ENCODE measurements around the gene HORMAD2. TPM values are rescaled to one million over a fixed set of nuclear protein-coding genes. Genes with fewer than 3 reads are reported as not detected.

Gene HORMAD2
- total RNA-seq, 1 donor from 2014 or later: not detected

GRCh38 chr22:30187094-30187493, 106.8 kb downstream of the HORMAD2 start:
- TF ChIP-seq, protein P1, sequence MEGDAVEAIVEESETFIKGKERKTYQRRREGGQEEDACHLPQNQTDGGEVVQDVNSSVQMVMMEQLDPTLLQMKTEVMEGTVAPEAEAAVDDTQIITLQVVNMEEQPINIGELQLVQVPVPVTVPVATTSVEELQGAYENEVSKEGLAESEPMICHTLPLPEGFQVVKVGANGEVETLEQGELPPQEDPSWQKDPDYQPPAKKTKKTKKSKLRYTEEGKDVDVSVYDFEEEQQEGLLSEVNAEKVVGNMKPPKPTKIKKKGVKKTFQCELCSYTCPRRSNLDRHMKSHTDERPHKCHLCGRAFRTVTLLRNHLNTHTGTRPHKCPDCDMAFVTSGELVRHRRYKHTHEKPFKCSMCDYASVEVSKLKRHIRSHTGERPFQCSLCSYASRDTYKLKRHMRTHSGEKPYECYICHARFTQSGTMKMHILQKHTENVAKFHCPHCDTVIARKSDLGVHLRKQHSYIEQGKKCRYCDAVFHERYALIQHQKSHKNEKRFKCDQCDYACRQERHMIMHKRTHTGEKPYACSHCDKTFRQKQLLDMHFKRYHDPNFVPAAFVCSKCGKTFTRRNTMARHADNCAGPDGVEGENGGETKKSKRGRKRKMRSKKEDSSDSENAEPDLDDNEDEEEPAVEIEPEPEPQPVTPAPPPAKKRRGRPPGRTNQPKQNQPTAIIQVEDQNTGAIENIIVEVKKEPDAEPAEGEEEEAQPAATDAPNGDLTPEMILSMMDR (IDR thresholded peaks at IDR 0.05; ENCODE audit: unreplicated experiment): no peak
- Mint-ChIP-seq H3K9me3 (ENCODE audit: unreplicated experiment) (no peaks in the 10 kb centered on the region), H3K27me3 (ENCODE audit: unreplicated experiment) (peaks cover 2% of the 10 kb centered on the region), H3K4me1 (ENCODE audit: unreplicated experiment) (peaks cover under 1% of the 10 kb centered on the region), H3K27ac (ENCODE audit: unreplicated experiment) (no peak overlapping the region), H3K36me3 (ENCODE audit: low read depth, unreplicated experiment) (no peaks in the 10 kb centered on the region), H3K4me3 (ENCODE audit: unreplicated experiment) (no peak overlapping the region)
- no peak for DNase-seq (ENCODE audit: low spot score)

DNA sequence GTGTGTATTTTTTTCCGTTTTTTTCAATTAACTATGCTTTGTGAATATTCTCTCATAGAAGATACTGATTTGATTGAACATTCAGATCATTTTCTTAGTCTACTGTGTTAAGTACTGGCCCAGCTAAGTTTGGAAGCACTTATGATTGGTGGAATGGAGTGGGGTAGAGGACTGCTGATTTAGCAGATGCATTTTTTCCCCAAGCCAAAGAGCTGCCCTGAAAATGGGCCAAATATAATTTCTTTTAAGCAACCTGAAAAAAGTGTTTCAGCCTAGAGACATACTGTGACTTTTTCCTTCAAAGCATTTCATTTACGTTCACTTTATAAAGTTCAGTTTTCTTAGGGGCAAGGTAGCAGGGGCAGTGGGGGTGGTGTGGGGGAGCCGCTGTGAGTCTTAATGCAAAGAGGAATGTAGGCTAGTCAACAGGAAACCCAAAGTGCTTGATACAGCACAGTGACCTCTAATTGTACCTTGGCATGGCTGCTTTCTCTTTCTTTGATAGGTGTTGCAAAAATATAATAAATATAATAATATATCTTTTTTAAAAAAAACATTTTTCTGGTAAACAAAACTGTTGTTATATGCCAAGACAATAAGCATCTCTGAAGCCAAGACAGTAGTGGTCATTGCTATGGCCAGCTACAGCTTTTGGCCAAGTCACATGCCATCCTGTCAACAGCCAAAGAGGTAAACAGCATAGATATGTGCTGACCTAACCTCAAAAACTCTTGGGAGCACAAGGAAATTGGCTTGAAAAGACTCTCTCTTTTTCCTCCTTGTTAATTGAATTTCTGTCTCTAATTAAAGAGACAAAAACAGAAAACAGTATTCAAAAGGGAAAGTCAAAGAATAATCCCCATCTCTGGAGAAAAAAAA, 107.5 kb downstream of the HORMAD2 start:
- Mint-ChIP-seq H3K9me3 (ENCODE audit: unreplicated experiment) (no peaks in the 10 kb centered on the region), H3K27me3 (ENCODE audit: unreplicated experiment) (peaks cover 2% of the 10 kb centered on the region), H3K27ac (ENCODE audit: unreplicated experiment) (no peak overlapping the region), H3K4me1 (ENCODE audit: unreplicated experiment) (peaks cover 3% of the 10 kb centered on the region), H3K4me3 (ENCODE audit: unreplicated experiment) (no peak overlapping the region), H3K36me3 (ENCODE audit: low read depth, unreplicated experiment) (no peaks in the 10 kb centered on the region)
- DNase-seq (ENCODE audit: low spot score): no peak
- TF ChIP-seq, protein P1 (IDR thresholded peaks at IDR 0.05; ENCODE audit: unreplicated experiment): no peak

GRCh38 chr22:30188911-30189310, 108.6 kb downstream of the HORMAD2 start:
- Mint-ChIP-seq H3K27ac (ENCODE audit: unreplicated experiment) (no peak overlapping the region), H3K4me1 (ENCODE audit: unreplicated experiment) (peaks cover 3% of the 10 kb centered on the region), H3K9me3 (ENCODE audit: unreplicated experiment) (no peaks in the 10 kb centered on the region), H3K36me3 (ENCODE audit: low read depth, unreplicated experiment) (no peaks in the 10 kb centered on the region), H3K4me3 (ENCODE audit: unreplicated experiment) (no peak overlapping the region), H3K27me3 (ENCODE audit: unreplicated experiment) (peaks cover 2% of the 10 kb centered on the region)
- no peak for DNase-seq (ENCODE audit: low spot score)
- TF ChIP-seq, protein P1 (IDR thresholded peaks at IDR 0.05; ENCODE audit: unreplicated experiment): no peak

DNA sequence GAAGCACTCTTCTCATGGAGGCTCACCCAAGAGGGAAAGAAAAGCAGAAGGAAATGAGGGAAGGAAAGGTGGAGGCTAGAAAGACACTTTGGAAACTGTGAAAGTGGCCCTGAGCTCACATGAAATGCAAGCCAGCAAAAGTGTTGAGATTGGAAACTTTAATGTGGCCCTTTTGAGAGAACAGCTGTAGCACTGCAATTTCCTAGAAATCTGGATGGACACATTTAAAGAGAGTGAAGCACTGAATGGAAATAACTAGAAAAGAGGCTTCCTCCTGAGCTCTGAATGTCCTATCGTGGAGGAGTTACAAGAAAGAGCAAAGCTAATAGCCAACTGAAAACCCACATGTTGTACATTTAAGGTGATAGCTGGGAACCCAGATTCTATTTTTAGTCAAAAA, 110.3 kb downstream of the HORMAD2 start:
- peaks cover 7% of the 10 kb centered on the region for H3K4me1 Mint-ChIP-seq (ENCODE audit: unreplicated experiment)
- no peaks in the 10 kb centered on the region for H3K9me3 Mint-ChIP-seq (ENCODE audit: unreplicated experiment)
- no peak overlapping the region for H3K4me3 Mint-ChIP-seq (ENCODE audit: unreplicated experiment)
- H3K36me3 Mint-ChIP-seq (ENCODE audit: low read depth, unreplicated experiment): no peaks in the 10 kb centered on the region
- no peak overlapping the region for H3K27ac Mint-ChIP-seq (ENCODE audit: unreplicated experiment)
- DNase-seq (ENCODE audit: low spot score): no peak
- TF ChIP-seq, protein P1 (IDR thresholded peaks at IDR 0.05; ENCODE audit: unreplicated experiment): no peak
- H3K27me3 Mint-ChIP-seq (ENCODE audit: unreplicated experiment): peaks cover 2% of the 10 kb centered on the region

DNA sequence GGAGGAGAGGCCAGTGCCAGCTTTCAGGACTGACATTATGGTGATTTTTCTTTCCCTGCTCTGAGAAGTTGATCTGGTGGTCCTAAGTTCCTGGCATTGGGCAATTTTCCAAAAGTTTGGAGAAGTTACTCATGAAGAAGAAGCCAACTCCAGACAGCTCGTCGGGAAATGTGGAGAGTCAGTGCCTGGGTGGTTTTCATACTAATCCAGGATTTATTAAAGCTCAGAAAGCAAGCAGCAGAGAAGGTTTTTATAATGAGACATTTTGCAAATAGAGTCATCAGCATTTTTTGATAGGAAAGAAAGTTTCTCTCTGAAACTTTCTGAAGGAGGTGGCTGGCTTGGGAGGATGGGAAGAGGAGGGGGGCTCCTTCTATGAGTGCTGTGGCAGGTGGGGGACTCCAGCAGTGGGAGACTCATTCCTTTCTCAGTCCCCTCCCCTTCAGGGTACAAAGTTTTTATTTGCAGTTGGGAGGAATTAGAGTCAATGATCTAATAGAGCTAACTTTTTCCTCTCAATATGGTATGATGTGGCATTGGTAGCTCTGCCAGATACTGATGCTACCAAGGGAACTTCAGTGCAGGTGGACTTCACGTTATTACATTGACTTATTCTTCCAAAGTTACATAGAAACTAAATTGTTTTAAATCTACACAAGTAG, 110.9 kb downstream of the HORMAD2 start:
- Mint-ChIP-seq H3K36me3 (ENCODE audit: low read depth, unreplicated experiment) (no peaks in the 10 kb centered on the region), H3K27ac (ENCODE audit: unreplicated experiment) (no peak overlapping the region), H3K4me1 (ENCODE audit: unreplicated experiment) (peaks cover 12% of the 10 kb centered on the region), H3K9me3 (ENCODE audit: unreplicated experiment) (no peaks in the 10 kb centered on the region), H3K4me3 (ENCODE audit: unreplicated experiment) (no peak overlapping the region), H3K27me3 (ENCODE audit: unreplicated experiment) (peaks cover 2% of the 10 kb centered on the region)
- TF ChIP-seq, protein P1 (IDR thresholded peaks at IDR 0.05; ENCODE audit: unreplicated experiment): no peak
- no peak for DNase-seq (ENCODE audit: low spot score)

Data from endothelial cell (in vitro differentiated cells).